WTC11 (cell line): Measurements from ENCODE around the gene HOXA5. TPM values are rescaled to one million over a fixed set of nuclear protein-coding genes. Genes with fewer than 3 reads are reported as not detected.

Source experiments
- ATAC-seq: fragments of 200-7000 bp; cut with Tn5 transposase; 2 replicates; pipeline ENCODE4 v1.10.0; 2021; ENCODE audit warnings: mild to moderate bottlenecking, moderate library complexity
- CTCF ChIA-PET: fragments of 300-600 bp; sonication (Branson Sonifier 250); formaldehyde crosslinking; loops from one replicate; lab custom pipeline; 2021; ENCODE audit warnings: antibody characterized with exemption; lab: Charles Lee
- POLR2A ChIA-PET: fragments of 350-600 bp; sonication (Branson Sonifier 250); formaldehyde crosslinking; loops from one replicate; lab custom pipeline; 2021; ENCODE audit warnings: antibody characterized with exemption; lab: Charles Lee
- DNase-seq: peaks from one replicate; pipeline ENCODE4 v3.0.0; 2021; ENCODE audit warnings: low spot score
- H3K27ac Mint-ChIP-seq: 2 replicates; pipeline ENCODE4 v1.8.0; 2021; ENCODE audit warnings: mixed read lengths
- H3K27me3 Mint-ChIP-seq: 2 replicates; pipeline ENCODE4 v1.8.0; 2021; ENCODE audit warnings: low read depth, mild to moderate bottlenecking, moderate library complexity, mixed read lengths
- H3K36me3 Mint-ChIP-seq: 2 replicates; pipeline ENCODE4 v1.8.0; 2021; ENCODE audit warnings: mixed read lengths
- H3K4me1 Mint-ChIP-seq: 2 replicates; pipeline ENCODE4 v1.8.0; 2022; ENCODE audit warnings: mixed read lengths
- H3K4me3 Mint-ChIP-seq: 2 replicates; pipeline ENCODE4 v1.8.0; 2021; ENCODE audit warnings: mild to moderate bottlenecking, moderate library complexity, mixed read lengths
- H3K9me3 Mint-ChIP-seq: 2 replicates; pipeline ENCODE4 v1.8.0; 2021; ENCODE audit warnings: mixed read lengths
- NR1H2 ChIP-seq: sonication (generic); formaldehyde crosslinking; IDR thresholded peaks from 2 replicates; pipeline ENCODE4 v1.9.0; 2021; ENCODE audit warnings: mild to moderate bottlenecking, moderate library complexity, missing genetic modification reagents
- NR2C2 ChIP-seq: sonication (generic); formaldehyde crosslinking; IDR thresholded peaks from 2 replicates; pipeline ENCODE4 v1.8.0; 2022; ENCODE audit warnings: mild to moderate bottlenecking, missing genetic modification reagents
- ZBTB21 ChIP-seq: sonication (generic); formaldehyde crosslinking; IDR thresholded peaks from 2 replicates; pipeline ENCODE4 v1.8.1; 2023; ENCODE audit warnings: mild to moderate bottlenecking, missing genetic modification reagents, borderline replicate concordance
- ZNF121 ChIP-seq: sonication (generic); formaldehyde crosslinking; IDR thresholded peaks from 2 replicates; pipeline ENCODE4 v1.8.0; 2023; ENCODE audit warnings: missing genetic modification reagents
- ZNF232 ChIP-seq: sonication (generic); formaldehyde crosslinking; IDR thresholded peaks from 2 replicates; pipeline ENCODE4 v1.8.0; 2022; ENCODE audit warnings: mild to moderate bottlenecking, missing genetic modification reagents
- ZNF423 ChIP-seq: fragments of 250-450 bp; sonication (Bioruptor Pico); IDR thresholded peaks from 2 replicates; pipeline ENCODE4 v2.1.2; 2022; ENCODE audit warnings: mild to moderate bottlenecking, moderate library complexity
- total RNA-seq: library from RNA; stranded (reverse); gene quantifications from 3 replicates; pipeline ENCODE4 v1.2.3, GENCODE V29; 2021
- TF ChIP-seq, protein P1 (sequence below): sonication (generic); formaldehyde crosslinking; IDR thresholded peaks from 2 replicates; pipeline ENCODE4 v1.8.0; 2023; ENCODE audit warnings: missing genetic modification reagents, mild to moderate bottlenecking, borderline replicate concordance
- TF ChIP-seq, protein P2 (sequence below): fragments of 250-450 bp; sonication (Bioruptor Pico); IDR thresholded peaks from 2 replicates; pipeline ENCODE4 v1.9.0; 2021; ENCODE audit warnings: mild to moderate bottlenecking
- TF ChIP-seq, protein P3 (sequence below): sonication (generic); formaldehyde crosslinking; IDR thresholded peaks from 2 replicates; pipeline ENCODE4 v1.8.1; 2023; ENCODE audit warnings: mild to moderate bottlenecking, missing genetic modification reagents, moderate library complexity
- TF ChIP-seq, protein P4 (sequence below): fragments of 250-450 bp; sonication (Bioruptor Pico); IDR thresholded peaks from 2 replicates; pipeline ENCODE4 v1.8.0; 2021; ENCODE audit warnings: mild to moderate bottlenecking
- TF ChIP-seq, protein P5 (sequence below): sonication (generic); formaldehyde crosslinking; IDR thresholded peaks from 2 replicates; pipeline ENCODE4 v1.8.0; 2022; ENCODE audit warnings: mild to moderate bottlenecking, missing genetic modification reagents

The HOXA5 gene
- total RNA-seq, 1 experiment from 2014 or later = not detected

DNA sequence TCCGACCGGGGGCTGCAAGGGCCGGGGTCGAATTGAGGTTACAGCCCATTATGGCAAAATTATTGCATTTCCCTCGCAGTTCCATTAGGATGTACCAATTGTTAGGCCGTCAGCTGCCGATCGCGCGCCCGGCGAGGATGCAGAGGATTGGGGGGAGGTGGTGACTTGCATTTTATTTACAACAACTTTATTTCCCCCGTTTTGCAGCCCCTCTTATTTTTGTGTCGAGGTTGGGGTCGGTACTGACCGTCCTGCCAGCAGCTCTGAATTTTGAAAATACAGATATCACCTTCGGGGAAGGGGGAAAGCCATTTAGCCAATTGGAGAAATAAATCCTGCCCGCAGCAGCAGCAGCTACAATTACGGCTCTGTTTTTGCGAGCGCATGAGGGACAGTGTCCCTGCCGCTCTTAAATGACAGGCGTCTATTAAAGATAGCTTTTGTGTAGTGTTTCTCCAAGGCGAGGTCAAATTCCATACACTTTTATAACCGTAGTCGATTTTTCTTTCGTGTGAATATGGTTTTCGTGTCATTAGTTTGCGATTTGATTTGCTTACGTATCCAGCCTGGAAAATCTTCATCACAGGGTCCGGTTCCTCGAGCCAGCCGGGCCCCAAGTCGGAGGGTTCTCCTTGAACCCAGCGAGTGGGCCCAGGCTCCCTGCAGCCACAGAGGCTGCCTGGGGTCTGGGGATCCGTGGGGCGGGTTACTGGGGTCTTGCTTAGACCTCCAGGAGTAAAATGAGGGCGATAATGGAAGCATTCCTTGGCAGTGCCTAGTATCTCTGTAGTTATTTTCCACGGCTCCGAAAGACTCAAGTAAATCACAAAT, 684 bp upstream of the HOXA5 start (continued):
- TF ChIP-seq, protein P1, sequence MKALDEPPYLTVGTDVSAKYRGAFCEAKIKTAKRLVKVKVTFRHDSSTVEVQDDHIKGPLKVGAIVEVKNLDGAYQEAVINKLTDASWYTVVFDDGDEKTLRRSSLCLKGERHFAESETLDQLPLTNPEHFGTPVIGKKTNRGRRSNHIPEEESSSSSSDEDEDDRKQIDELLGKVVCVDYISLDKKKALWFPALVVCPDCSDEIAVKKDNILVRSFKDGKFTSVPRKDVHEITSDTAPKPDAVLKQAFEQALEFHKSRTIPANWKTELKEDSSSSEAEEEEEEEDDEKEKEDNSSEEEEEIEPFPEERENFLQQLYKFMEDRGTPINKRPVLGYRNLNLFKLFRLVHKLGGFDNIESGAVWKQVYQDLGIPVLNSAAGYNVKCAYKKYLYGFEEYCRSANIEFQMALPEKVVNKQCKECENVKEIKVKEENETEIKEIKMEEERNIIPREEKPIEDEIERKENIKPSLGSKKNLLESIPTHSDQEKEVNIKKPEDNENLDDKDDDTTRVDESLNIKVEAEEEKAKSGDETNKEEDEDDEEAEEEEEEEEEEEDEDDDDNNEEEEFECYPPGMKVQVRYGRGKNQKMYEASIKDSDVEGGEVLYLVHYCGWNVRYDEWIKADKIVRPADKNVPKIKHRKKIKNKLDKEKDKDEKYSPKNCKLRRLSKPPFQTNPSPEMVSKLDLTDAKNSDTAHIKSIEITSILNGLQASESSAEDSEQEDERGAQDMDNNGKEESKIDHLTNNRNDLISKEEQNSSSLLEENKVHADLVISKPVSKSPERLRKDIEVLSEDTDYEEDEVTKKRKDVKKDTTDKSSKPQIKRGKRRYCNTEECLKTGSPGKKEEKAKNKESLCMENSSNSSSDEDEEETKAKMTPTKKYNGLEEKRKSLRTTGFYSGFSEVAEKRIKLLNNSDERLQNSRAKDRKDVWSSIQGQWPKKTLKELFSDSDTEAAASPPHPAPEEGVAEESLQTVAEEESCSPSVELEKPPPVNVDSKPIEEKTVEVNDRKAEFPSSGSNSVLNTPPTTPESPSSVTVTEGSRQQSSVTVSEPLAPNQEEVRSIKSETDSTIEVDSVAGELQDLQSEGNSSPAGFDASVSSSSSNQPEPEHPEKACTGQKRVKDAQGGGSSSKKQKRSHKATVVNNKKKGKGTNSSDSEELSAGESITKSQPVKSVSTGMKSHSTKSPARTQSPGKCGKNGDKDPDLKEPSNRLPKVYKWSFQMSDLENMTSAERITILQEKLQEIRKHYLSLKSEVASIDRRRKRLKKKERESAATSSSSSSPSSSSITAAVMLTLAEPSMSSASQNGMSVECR (CRISPR knock-in tag) = no peak
- TF ChIP-seq, protein P2, sequence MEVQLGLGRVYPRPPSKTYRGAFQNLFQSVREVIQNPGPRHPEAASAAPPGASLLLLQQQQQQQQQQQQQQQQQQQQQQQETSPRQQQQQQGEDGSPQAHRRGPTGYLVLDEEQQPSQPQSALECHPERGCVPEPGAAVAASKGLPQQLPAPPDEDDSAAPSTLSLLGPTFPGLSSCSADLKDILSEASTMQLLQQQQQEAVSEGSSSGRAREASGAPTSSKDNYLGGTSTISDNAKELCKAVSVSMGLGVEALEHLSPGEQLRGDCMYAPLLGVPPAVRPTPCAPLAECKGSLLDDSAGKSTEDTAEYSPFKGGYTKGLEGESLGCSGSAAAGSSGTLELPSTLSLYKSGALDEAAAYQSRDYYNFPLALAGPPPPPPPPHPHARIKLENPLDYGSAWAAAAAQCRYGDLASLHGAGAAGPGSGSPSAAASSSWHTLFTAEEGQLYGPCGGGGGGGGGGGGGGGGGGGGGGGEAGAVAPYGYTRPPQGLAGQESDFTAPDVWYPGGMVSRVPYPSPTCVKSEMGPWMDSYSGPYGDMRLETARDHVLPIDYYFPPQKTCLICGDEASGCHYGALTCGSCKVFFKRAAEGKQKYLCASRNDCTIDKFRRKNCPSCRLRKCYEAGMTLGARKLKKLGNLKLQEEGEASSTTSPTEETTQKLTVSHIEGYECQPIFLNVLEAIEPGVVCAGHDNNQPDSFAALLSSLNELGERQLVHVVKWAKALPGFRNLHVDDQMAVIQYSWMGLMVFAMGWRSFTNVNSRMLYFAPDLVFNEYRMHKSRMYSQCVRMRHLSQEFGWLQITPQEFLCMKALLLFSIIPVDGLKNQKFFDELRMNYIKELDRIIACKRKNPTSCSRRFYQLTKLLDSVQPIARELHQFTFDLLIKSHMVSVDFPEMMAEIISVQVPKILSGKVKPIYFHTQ = no peak
- TF ChIP-seq NR2C2 (no peak), ZNF121 (no peak)
- TF ChIP-seq, protein P3, sequence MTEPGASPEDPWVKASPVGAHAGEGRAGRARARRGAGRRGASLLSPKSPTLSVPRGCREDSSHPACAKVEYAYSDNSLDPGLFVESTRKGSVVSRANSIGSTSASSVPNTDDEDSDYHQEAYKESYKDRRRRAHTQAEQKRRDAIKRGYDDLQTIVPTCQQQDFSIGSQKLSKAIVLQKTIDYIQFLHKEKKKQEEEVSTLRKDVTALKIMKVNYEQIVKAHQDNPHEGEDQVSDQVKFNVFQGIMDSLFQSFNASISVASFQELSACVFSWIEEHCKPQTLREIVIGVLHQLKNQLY (CRISPR knock-in tag) = no peak

DNA sequence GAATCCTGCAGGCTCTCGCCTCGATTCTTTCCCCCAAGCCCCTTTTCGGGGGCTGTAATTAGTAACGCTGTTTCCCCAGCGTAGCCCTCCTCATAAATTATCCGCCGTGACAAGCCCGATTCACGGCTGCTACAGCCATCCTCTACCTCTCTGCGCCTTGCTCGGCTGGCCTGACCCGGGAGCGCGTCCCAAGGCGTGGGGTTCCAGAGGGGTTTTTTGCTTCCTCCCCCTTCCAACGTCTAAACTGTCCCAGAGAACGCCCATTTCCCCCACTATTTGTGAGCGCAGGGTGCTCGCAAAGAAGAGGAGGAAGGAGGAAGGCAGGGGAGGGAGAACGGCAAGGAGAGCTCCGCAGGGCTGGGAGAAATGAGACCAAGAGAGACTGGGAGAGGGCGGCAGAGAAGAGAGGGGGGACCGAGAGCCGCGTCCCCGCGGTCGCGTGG, 880 bp downstream of the HOXA5 start:
- H3K4me1 Mint-ChIP-seq = peaks cover 23% of the 10 kb centered on the region
- ChIA-PET POLR2A (interaction anchor here (1.2 kb wide), 1 partner anchor 29 kb away, joined by 3 read pairs; no protein-coding TSS in a partner anchor), CTCF (interaction anchor here (0.8 to 3.8 kb wide), 19 partner anchors 8 to 767 kb away, joined by 3 to 39 read pairs (median 6); partner anchors contain the start of genes HOXA13, HOXA3, HOXA4 and HOXA7)
- peak overlapping the region; percentile 74 for H3K4me3 Mint-ChIP-seq
- H3K9me3 Mint-ChIP-seq = no peaks in the 10 kb centered on the region
- H3K36me3 Mint-ChIP-seq = no peaks in the 10 kb centered on the region
- H3K27ac Mint-ChIP-seq = no peak overlapping the region
- ATAC-seq (no peak), DNase-seq (no peak)
- peaks cover 100% of the 10 kb centered on the region for H3K27me3 Mint-ChIP-seq
- TF ChIP-seq, protein P3 (CRISPR knock-in tag) = no peak
- TF ChIP-seq ZNF423 (no peak), NR1H2 (CRISPR knock-in tag) (no peak), ZNF232 (CRISPR knock-in tag) (no peak), ZBTB21 (CRISPR knock-in tag) (no peak)
- TF ChIP-seq, protein P4, sequence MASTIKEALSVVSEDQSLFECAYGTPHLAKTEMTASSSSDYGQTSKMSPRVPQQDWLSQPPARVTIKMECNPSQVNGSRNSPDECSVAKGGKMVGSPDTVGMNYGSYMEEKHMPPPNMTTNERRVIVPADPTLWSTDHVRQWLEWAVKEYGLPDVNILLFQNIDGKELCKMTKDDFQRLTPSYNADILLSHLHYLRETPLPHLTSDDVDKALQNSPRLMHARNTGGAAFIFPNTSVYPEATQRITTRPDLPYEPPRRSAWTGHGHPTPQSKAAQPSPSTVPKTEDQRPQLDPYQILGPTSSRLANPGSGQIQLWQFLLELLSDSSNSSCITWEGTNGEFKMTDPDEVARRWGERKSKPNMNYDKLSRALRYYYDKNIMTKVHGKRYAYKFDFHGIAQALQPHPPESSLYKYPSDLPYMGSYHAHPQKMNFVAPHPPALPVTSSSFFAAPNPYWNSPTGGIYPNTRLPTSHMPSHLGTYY (CRISPR knock-in tag) = no peak
- TF ChIP-seq, protein P5, sequence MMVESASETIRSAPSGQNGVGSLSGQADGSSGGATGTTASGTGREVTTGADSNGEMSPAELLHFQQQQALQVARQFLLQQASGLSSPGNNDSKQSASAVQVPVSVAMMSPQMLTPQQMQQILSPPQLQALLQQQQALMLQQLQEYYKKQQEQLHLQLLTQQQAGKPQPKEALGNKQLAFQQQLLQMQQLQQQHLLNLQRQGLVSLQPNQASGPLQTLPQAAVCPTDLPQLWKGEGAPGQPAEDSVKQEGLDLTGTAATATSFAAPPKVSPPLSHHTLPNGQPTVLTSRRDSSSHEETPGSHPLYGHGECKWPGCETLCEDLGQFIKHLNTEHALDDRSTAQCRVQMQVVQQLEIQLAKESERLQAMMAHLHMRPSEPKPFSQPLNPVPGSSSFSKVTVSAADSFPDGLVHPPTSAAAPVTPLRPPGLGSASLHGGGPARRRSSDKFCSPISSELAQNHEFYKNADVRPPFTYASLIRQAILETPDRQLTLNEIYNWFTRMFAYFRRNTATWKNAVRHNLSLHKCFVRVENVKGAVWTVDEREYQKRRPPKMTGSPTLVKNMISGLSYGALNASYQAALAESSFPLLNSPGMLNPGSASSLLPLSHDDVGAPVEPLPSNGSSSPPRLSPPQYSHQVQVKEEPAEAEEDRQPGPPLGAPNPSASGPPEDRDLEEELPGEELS (CRISPR knock-in tag) = no peak
